ENCODE measurements around the gene FLYWCH2.

DNA sequence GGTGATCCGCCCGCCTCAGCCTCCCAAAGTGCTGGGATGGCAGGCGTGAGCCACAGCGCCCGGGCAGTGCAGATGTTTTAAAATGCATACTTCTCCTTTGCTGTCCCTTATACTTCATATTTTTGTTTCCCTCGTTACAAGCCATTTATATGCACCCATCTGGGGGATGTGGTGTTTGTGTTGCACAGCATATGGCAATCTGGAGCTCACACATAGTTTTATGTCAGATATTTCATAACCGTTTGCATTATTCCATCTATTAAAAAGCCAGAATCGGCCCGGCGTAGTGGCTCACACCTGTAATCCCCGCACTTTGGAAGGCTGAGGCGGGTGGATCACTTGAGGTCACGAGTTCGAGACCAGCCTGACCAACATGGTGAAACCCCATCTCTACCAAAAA is 40.5 kb downstream of the FLYWCH2 start:
- TF ChIP-seq CTCF (IDR thresholded peaks at IDR 0.05) (no peak), POLR2A (IDR thresholded peaks at IDR 0.05) (no peak)
